Adrenal gland (tissue), 12 donors: Measurements from ENCODE around the gene GNLY. TPM values are rescaled to one million over a fixed set of nuclear protein-coding genes. Genes with fewer than 3 reads are reported as not detected.

Experiments used
- DNase-seq, 7 donors: peaks; one replicate each; pipeline ENCODE4 v3.0.0-alpha.2; 2019 to 2020
- H3K27ac ChIP-seq, 5 donors: fragments of 200-600 bp; sonication (generic) in 4 of 5; 1 replicate in 3 of 5; 2 replicates in 2 of 5; pipeline versions ENCODE4 v1.5.1 to v1.8.0; 2016 to 2020; ENCODE audit warnings: mild to moderate bottlenecking in 1 of 5
- H3K27me3 ChIP-seq: fragments of 200-600 bp; 2 replicates; pipeline ENCODE4 v1.8.0; 2021
- H3K36me3 ChIP-seq, 2 donors: fragments of 200-600 bp; replicated peaks in 1 of 2; 1 replicate in 1 of 2; 2 replicates in 1 of 2; pipeline versions ENCODE4 v1.5.1 to v1.8.0; 2018 to 2022
- H3K4me1 ChIP-seq, 2 donors: fragments of 200-600 bp; replicated peaks in 1 of 2; 1 replicate in 1 of 2; 2 replicates in 1 of 2; pipeline versions ENCODE4 v1.5.1 to v1.8.0; 2018 to 2021
- H3K4me3 ChIP-seq, 4 donors: fragments of 200-600 bp; sonication (generic) in 3 of 4; one replicate each; pipeline ENCODE4 v1.5.1; 2016 to 2018
- H3K9me3 ChIP-seq, 3 donors: fragments of 200-600 bp; sonication (generic) in 1 of 3; replicated peaks in 1 of 3; 1 replicate in 2 of 3; 2 replicates in 1 of 3; pipeline versions ENCODE4 v1.5.1 to v1.8.0; 2016 to 2021
- CTCF ChIP-seq, 6 experiments: fragments of 450-650 bp in 4 of 6; fragments of 200-600 bp in 2 of 6; sonication (generic) in 1 of 6; IDR thresholded peaks; 1 replicate in 5 of 6; 2 replicates in 1 of 6; pipeline versions ENCODE4 v1.5.1 to v1.8.0; 2016 to 2021; ENCODE audit warnings: antibody characterized with exemption in 6 of 6, mild to moderate bottlenecking in 2 of 6, moderate library complexity in 1 of 6
- POLR2A ChIP-seq, 2 donors: fragments of 450-650 bp; IDR thresholded peaks; one replicate each; pipeline ENCODE4 v1.6.1; 2017; ENCODE audit warnings: antibody characterized with exemption in 2 of 2, mild to moderate bottlenecking in 2 of 2, moderate library complexity in 1 of 2
- WGBS, 4 donors: extraction: QIAGEN DNeasy Blood & Tissue Kit in 2 of 4; methylation state at CpG; one replicate each; pipeline versions ENCODE4 v1.1.5 to v1.1.7; 2013 to 2017; 5-methylcytosine and 5-hydroxymethylcytosine counted together
- intact Hi-C, 2 donors: fragments of 100-400 bp; cut with DNase I; formaldehyde crosslinking; loops; one replicate each; pipeline versions ENCODE4 v1.14.1 to v1.15.0; 2022 to 2023
- polyA plus RNA-seq, 3 donors: library from polyadenylated mRNA; stranded (reverse); fragments of 200-250 nt in 2 of 3; fragments of 350-450 nt in 1 of 3; fragmentation: Illumina TruSeq in 1 of 3; extraction: RNeasy Lipid Tissue Mini Kit (QIAGEN cat#74804) in 1 of 3; gene quantifications; one replicate each; pipeline ENCODE4 v1.2.3, GENCODE V29; 2013 to 2014
- total RNA-seq, 9 donors: library from RNA; depleted of rRNA in 4 of 9; stranded (reverse); fragments of >200 nt in 4 of 9; fragments of 120-200 nt in 1 of 9; fragmentation: NEBNext Ultra II Directional in 1 of 9; extraction: Animal tissue kit (Norgen Biotek cat#: 25700) in 1 of 9; gene quantifications; one replicate each; pipeline versions ENCODE4 v1.1.0 to v1.2.4, GENCODE V29; 2013 to 2023
- donor health status: healthy with polysubstance abuse.
- donor health status: Bipolar disorder and iron deficiency.
- donor health status: DM: yes; HTN: yes; CAD: no.
- donor health status: DM: no; HTN: no; CAD: no.
- donor health status: DM: no; HTN: no; CAD: no.
- donor health status: DM: yes; HTN: yes; CAD: no.

The GNLY gene
- total and polyA plus RNA-seq, 12 donors: 0.28 to 6.7 (median 1.3) TPM; not detected in 1

DNA sequence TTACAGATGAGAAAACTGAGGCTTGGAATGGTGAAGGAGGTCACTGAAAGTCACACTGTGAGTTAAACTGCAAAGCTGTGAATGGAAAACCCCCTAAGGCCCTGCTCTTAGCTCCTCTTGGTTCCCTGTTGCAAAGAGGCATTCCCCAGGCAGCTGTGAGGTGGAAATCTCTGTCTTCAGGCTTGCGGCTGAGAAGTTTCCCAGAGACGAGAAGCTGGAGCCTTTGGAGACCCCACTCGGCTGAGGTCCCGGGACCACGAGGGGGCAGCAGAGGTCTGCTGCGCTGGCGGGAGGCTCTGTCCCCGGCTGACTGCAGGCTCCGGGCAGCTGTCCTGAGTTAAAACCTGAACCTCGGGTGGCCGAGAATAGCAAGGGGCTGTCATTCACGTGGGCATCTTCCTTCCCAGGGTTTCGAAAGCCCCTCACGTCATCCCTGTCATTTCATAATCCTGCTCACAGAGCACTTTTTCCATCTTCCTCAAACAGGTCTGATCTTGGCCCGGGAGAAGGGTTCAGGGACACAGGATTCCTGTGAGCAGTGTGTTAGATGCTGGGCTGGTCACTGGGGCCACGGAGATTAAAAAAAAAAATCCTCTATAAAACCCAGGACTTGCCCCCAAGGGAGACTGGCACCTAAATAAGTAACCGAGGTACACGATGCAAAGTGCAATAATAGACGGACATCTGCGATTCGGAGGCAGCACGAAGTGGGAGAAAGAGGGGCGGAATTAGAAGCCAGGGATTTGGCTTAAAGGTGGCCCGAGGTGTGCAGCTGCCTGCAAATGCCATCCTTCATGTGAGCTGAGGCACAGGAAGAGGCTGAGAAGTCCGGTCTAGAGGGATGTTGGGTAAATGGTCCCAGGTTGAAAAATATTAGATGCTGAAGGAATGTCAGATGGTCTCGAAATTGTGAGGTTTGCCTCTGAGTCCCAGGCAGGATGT lies 35.0 kb downstream of the GNLY start:
- intact Hi-C loops: loop anchor here in 1 of 2 donors (2.0 kb wide), 2 partner anchors 20 to 86 kb away; no protein-coding TSS in a partner anchor
- WGBS, 4 donors: 32 to 56% (median 41%) methylated on average over 16 to 26 of the region's 26 CpGs
- Histone ChIP-seq H3K4me1 (peaks cover 0 to 18% of the 10 kb centered on the region in 2 donors), H3K27me3 (no peaks in the 10 kb centered on the region), H3K27ac (peak overlapping the region in 1 of 5 donors; percentile 45), H3K9me3 (no peaks in the 10 kb centered on the region), H3K36me3 (no peaks in the 10 kb centered on the region), H3K4me3 (no peak overlapping the region)
- no peak for TF ChIP-seq POLR2A (IDR thresholded peaks at IDR 0.05)
- peak; percentile 86 to 97 (median 92) for TF ChIP-seq CTCF (IDR thresholded peaks at IDR 0.05)
- peak; percentile 85 to 94 (median 90) for DNase-seq

DNA sequence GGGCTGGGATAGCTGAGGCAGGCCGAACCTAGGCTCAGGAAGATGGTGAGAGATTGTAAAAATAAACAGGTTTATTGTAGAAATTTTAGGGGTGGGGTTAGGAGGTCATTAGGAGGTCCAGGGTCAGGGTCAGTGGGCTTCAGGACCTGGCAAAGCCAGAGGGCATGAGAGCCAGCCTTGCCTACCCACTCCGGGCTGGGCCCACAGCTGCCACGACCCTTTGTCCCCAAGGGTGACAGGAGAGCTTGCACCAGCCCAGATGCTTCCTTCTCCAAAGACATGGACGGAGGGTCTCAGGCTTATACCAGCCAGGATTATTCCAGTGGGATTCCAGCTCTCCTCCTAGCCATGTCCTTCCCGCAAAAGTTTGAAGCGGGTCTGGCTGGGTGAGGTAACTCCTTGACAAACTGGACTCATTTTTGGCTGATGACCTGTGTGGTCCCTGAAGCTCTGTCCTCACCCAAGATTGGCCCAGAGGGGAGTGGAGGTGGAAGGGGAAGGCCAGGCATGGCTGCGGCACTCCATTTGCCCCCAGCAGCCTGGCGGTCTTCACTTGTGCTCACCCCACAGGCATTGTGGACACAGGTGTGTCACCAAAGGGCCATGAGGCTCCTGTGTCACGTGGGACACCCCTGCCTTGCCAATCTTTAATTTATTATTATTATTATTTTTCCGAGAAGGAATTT lies 35.8 kb downstream of the GNLY start:
- no peak for DNase-seq
- Histone ChIP-seq H3K9me3 (no peaks in the 10 kb centered on the region), H3K36me3 (no peaks in the 10 kb centered on the region), H3K4me3 (no peak overlapping the region), H3K27me3 (no peaks in the 10 kb centered on the region), H3K27ac (no peak overlapping the region), H3K4me1 (peaks cover 0 to 16% of the 10 kb centered on the region in 2 donors)
- TF ChIP-seq CTCF (IDR thresholded peaks at IDR 0.05) (no peak), POLR2A (IDR thresholded peaks at IDR 0.05) (no peak)
- 69 to 89% (median 80%) methylated on average over 6 to 10 of the region's 10 CpGs for WGBS, 4 donors
- intact Hi-C loops: loop anchor here (2.0 to 5.0 kb wide), 3 partner anchors 19 to 85 kb away; no protein-coding TSS in a partner anchor

GRCh38 chr2:85730686-85731230 lies 36.6 kb downstream of the GNLY start:
- Histone ChIP-seq H3K4me1 (peaks cover 0 to 9% of the 10 kb centered on the region in 2 donors), H3K27me3 (no peaks in the 10 kb centered on the region), H3K4me3 (no peak overlapping the region), H3K36me3 (no peaks in the 10 kb centered on the region), H3K27ac (no peak overlapping the region), H3K9me3 (no peaks in the 10 kb centered on the region)
- TF ChIP-seq CTCF (IDR thresholded peaks at IDR 0.05) (no peak), POLR2A (IDR thresholded peaks at IDR 0.05) (no peak)
- DNase-seq: no peak
- intact Hi-C loops: loop anchor here in 1 of 2 donors (5.0 kb wide), 1 partner anchor 82 kb away; no protein-coding TSS in a partner anchor
- 80 to 90% (median 89%) methylated on average over 10 of the region's 10 CpGs for WGBS, 4 donors

DNA sequence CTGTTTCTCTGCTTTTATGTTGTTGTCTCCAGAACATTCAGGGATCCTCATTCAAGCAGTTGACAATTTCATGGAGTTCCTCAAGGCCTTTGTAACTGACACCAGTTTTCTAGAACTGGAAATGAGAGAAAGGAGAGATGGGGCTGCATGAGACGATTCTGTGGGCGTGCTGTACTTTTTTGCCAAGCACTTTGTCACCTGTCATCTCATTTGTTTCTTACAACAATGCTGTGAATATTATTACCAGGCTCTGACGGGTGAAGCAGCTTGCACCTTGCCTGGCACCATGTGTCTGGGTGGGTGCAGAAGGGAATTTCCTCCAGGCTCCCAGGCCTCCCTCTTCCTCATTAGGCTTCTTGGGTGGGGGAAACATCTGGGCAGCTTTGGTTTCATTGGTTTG lies 37.4 kb downstream of the GNLY start:
- no peaks in the 10 kb centered on the region for H3K9me3 ChIP-seq
- 75 to 90% (median 81%) methylated on average over 3 of the region's 3 CpGs for WGBS, 4 donors
- DNase-seq: no peak
- peaks cover 0 to 10% of the 10 kb centered on the region in 2 donors for H3K4me1 ChIP-seq
- H3K4me3 ChIP-seq: no peak overlapping the region
- TF ChIP-seq POLR2A (IDR thresholded peaks at IDR 0.05) (no peak), CTCF (IDR thresholded peaks at IDR 0.05) (no peak)
- H3K36me3 ChIP-seq: no peaks in the 10 kb centered on the region
- H3K27me3 ChIP-seq: no peaks in the 10 kb centered on the region
- no peak overlapping the region for H3K27ac ChIP-seq
- intact Hi-C loops: loop anchor here in 1 of 2 donors (5.0 kb wide), 1 partner anchor 81 kb away; no protein-coding TSS in a partner anchor
